ENCODE data around the gene WNT3. TPM values are rescaled to one million over a fixed set of nuclear protein-coding genes. Genes with fewer than 3 reads are reported as not detected.
"Not testable (repeated sequence)": the region's sequence is repeated elsewhere in the genome, so short reads cannot be mapped to it uniquely, and the experiment has no call there.

Gene WNT3
- total and polyA plus RNA-seq, 4 donors = 0.15 to 1.0 (median 0.67) TPM

DNA sequence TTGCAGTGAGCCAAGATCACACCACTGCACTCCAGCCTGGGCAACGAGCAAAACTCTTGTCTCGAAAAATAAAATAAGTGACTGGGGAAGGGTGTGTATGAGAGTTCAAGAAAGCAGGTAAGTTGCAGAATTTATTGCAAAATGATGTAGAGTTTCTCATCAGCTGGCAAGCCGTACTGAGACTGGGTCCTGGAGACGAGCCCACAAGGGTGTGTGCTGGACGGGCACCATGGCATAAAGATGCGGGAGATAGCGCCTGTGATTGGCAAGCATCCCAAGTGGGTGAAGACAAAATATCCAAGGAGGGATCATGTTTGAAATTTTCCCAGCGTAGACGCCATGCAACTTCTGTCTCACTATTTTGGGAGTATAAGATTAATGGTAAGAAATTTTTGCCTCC is 59.4 kb downstream of the WNT3 start:
- H3K4me3 ChIP-seq (ENCODE audit: low read length in 2 of 2) = no peak overlapping the region
- no peak overlapping the region for H3K27ac ChIP-seq (ENCODE audit: low read depth in 1 of 2, low read length in 2 of 2)
- no peaks in the 10 kb centered on the region for H3K4me1 ChIP-seq (ENCODE audit: control insufficient read depth in 1 of 2, insufficient read depth in 2 of 2, low read length in 2 of 2)
- H3K9me3 ChIP-seq (ENCODE audit: control insufficient read depth, low read length) = no peaks in the 10 kb centered on the region
- H3K27me3 ChIP-seq (ENCODE audit: control insufficient read depth in 1 of 2, insufficient read depth in 2 of 2, low read length in 1 of 2) = no peaks in the 10 kb centered on the region
- intact Hi-C loops (cut with DNase I) = no loop called here
- no peak for ATAC-seq (ENCODE audit: low FRiP score)
- peaks cover 6 to 7% of the 10 kb centered on the region in 2 donors for H3K36me3 ChIP-seq (ENCODE audit: control insufficient read depth in 1 of 2, insufficient read depth in 2 of 2, low read length in 1 of 2)
- WGBS, 2 donors = 80 to 81% methylated on average over 9 of the region's 9 CpGs
- DNase-seq = no peak

DNA sequence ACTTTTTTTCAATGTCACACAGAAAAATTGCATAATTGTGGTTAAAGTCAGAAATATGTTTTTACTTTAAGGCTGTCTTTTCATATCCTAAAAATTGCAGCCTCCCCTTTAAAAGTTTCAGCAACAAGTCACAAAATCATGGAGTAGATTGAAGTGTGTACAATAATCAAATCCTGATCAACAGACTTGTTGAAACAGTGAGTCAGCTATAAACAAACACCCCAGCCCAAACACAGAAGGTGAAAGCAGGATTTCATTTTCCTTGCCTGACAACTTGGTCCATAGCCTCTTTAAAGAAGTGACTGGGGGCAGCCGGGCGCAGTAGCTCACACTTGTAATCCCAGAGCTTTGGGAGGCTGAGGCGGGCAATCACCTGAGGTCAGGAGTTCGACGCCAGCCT is 59.9 kb downstream of the WNT3 start:
- Histone ChIP-seq H3K27ac (ENCODE audit: low read depth in 1 of 2, low read length in 2 of 2) (no peak overlapping the region), H3K27me3 (ENCODE audit: control insufficient read depth in 1 of 2, insufficient read depth in 2 of 2, low read length in 1 of 2) (no peaks in the 10 kb centered on the region), H3K4me3 (ENCODE audit: low read length in 2 of 2) (no peak overlapping the region), H3K36me3 (ENCODE audit: control insufficient read depth in 1 of 2, insufficient read depth in 2 of 2, low read length in 1 of 2) (peaks cover 6 to 8% of the 10 kb centered on the region in 2 donors), H3K4me1 (ENCODE audit: control insufficient read depth in 1 of 2, insufficient read depth in 2 of 2, low read length in 2 of 2) (no peaks in the 10 kb centered on the region), H3K9me3 (ENCODE audit: control insufficient read depth, low read length) (no peaks in the 10 kb centered on the region)
- WGBS, 2 donors = 96 to 97% methylated on average over 5 of the region's 5 CpGs
- no peak for DNase-seq
- intact Hi-C loops (cut with DNase I) = no loop called here
- no peak for ATAC-seq (ENCODE audit: low FRiP score)

DNA sequence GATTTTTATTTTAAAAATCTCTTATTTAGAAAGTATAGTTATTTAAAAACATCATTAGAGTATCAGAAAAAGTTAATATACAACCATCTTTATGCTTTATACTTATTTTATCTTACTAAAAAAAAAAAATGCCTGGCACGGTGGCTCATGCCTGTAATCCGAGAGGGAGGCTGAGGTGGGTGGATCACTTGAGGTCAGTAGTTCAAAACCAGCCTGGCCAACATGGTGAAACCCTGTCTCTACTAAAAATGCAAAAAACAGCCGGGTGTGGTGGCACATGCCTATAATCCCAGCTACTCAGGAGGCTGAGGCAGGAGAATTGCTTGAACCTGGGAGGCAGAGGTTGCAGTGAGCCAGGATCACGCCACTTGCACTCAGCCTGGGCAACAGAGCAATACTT is 60.9 kb downstream of the WNT3 start:
- DNase-seq; ATAC-seq (ENCODE audit: low FRiP score); intact Hi-C loops (cut with DNase I): not testable (repeated sequence)

DNA sequence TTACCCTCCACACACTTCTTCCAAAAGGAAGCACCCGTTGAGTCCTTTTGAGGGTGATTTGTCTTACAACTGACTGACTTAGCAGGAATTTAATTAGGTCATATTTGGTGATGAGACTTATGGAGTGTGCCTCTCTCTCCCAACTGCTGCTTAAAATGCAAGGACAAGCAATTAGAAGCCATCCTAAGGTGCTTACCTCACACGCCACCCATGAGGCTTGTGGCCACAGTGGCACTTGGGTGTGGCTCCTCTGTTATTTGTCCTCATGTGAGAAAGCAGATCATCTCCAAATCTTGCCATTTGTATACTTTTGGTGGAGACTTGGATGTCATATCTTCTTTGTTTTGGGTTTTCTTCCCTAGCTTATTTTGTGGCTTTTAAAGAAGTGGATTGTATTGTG is 61.6 kb downstream of the WNT3 start:
- H3K4me1 ChIP-seq (ENCODE audit: control insufficient read depth in 1 of 2, insufficient read depth in 2 of 2, low read length in 2 of 2) = no peaks in the 10 kb centered on the region
- H3K27ac ChIP-seq (ENCODE audit: low read depth in 1 of 2, low read length in 2 of 2) = no peak overlapping the region
- H3K4me3 ChIP-seq (ENCODE audit: low read length in 2 of 2) = no peak overlapping the region
- ATAC-seq (ENCODE audit: low FRiP score) (no peak), DNase-seq (no peak)
- WGBS, 2 donors = 84 to 91% methylated on average over 2 of the region's 2 CpGs
- no peaks in the 10 kb centered on the region for H3K9me3 ChIP-seq (ENCODE audit: control insufficient read depth, low read length)
- intact Hi-C loops (cut with DNase I) = no loop called here
- H3K27me3 ChIP-seq (ENCODE audit: control insufficient read depth in 1 of 2, insufficient read depth in 2 of 2, low read length in 1 of 2) = no peaks in the 10 kb centered on the region
- H3K36me3 ChIP-seq (ENCODE audit: control insufficient read depth in 1 of 2, insufficient read depth in 2 of 2, low read length in 1 of 2) = peaks cover 6 to 8% of the 10 kb centered on the region in 2 donors

More for the DNA sequence above, 60.9 kb downstream of the WNT3 start:
- 74 to 77% methylated on average over 4 of the region's 4 CpGs for WGBS, 2 donors
- H3K9me3 ChIP-seq (ENCODE audit: control insufficient read depth, low read length); H3K4me1 ChIP-seq (ENCODE audit: control insufficient read depth in 1 of 2, insufficient read depth in 2 of 2, low read length in 2 of 2); H3K4me3 ChIP-seq (ENCODE audit: low read length in 2 of 2); H3K36me3 ChIP-seq (ENCODE audit: control insufficient read depth in 1 of 2, insufficient read depth in 2 of 2, low read length in 1 of 2); H3K27me3 ChIP-seq (ENCODE audit: control insufficient read depth in 1 of 2, insufficient read depth in 2 of 2, low read length in 1 of 2); H3K27ac ChIP-seq (ENCODE audit: low read depth in 1 of 2, low read length in 2 of 2): not testable (repeated sequence)

DNA sequence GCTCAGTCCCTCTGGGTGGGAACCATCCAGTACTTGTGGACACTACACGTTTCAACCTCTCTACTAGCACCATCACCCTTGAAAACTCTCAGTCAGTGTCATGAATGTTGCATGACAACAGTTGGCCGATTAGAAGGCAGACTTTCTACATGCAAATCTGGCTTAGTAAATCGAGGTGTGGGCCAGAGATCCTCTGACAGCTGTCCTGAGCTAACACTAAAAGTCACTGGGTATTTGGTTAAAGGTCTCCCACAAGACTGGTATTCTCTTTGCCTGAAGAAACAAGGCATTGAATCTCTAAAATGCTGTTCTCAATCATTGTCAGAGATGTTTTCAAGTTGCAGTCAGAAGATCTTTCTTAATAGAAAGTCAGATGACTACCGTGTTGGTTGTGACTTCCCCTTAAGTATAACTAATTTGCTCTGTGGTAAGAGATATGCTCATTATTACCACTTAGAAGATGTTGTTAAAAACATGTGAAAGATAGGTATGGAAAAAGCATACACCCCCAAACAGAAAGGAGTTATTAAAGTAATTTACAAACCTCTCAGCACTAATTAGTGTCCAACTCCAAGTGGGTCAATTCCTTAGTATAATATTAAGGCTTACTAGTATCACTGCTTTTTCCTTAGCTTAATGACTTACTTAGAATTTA is 62.3 kb downstream of the WNT3 start:
- Histone ChIP-seq H3K27ac (ENCODE audit: low read depth in 1 of 2, low read length in 2 of 2) (no peak overlapping the region), H3K36me3 (ENCODE audit: control insufficient read depth in 1 of 2, insufficient read depth in 2 of 2, low read length in 1 of 2) (peaks cover 8% of the 10 kb centered on the region in 2 donors), H3K27me3 (ENCODE audit: control insufficient read depth in 1 of 2, insufficient read depth in 2 of 2, low read length in 1 of 2) (no peaks in the 10 kb centered on the region), H3K4me1 (ENCODE audit: control insufficient read depth in 1 of 2, insufficient read depth in 2 of 2, low read length in 2 of 2) (no peaks in the 10 kb centered on the region), H3K4me3 (ENCODE audit: low read length in 2 of 2) (no peak overlapping the region), H3K9me3 (ENCODE audit: control insufficient read depth, low read length) (no peaks in the 10 kb centered on the region)
- intact Hi-C loops (cut with DNase I) = no loop called here
- no peak for ATAC-seq (ENCODE audit: low FRiP score)
- WGBS, 2 donors = 76 to 81% methylated on average over 4 of the region's 4 CpGs
- DNase-seq = no peak

DNA sequence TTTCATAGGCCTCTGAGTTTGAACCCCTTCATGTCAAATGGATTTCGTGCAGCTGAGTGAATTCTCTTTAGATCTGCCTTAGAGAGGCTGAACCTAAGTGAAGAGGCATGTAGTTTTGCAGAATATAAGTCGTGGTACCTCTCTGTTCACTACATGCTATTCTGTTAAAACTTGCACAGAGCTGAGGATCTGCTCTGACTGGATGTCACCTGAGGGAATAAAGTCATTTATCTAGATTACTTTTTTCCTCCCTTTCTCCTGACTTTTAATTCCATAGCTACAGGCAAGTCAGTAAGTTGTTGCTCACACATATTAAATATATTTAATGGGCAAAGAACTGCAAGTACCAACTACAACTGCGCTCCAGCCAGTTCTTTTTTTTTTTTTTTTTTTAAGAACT is 64.7 kb downstream of the WNT3 start:
- Histone ChIP-seq H3K9me3 (ENCODE audit: control insufficient read depth, low read length) (no peaks in the 10 kb centered on the region), H3K4me1 (ENCODE audit: control insufficient read depth in 1 of 2, insufficient read depth in 2 of 2, low read length in 2 of 2) (no peaks in the 10 kb centered on the region), H3K27ac (ENCODE audit: low read depth in 1 of 2, low read length in 2 of 2) (no peak overlapping the region), H3K4me3 (ENCODE audit: low read length in 2 of 2) (no peak overlapping the region), H3K27me3 (ENCODE audit: control insufficient read depth in 1 of 2, insufficient read depth in 2 of 2, low read length in 1 of 2) (no peaks in the 10 kb centered on the region), H3K36me3 (ENCODE audit: control insufficient read depth in 1 of 2, insufficient read depth in 2 of 2, low read length in 1 of 2) (peaks cover 8% of the 10 kb centered on the region in 2 donors)
- intact Hi-C loops (cut with DNase I) = no loop called here
- ATAC-seq (ENCODE audit: low FRiP score) = no peak
- WGBS, 2 donors = 89% methylated on average over 3 of the region's 3 CpGs
- DNase-seq = no peak

DNA sequence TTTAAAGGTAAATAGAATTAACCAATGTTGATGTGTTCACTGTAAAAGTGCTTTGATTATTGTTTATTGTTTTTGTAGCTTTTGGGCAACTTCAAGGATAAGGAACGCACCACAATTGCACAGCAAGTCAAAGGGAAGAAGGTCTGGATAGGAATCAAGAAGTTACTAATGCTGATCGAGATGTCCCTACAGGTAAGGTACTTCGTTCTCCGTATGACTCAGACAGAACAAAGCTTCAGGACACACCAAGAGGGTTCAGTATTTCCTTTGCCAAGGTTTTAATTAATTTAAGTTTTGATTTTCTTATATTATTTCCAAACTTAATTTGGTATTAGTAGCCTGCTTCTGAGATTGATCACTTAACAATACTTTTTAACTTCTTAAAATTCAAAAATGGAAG is 67.1 kb downstream of the WNT3 start:
- no peaks in the 10 kb centered on the region for H3K27me3 ChIP-seq (ENCODE audit: control insufficient read depth in 1 of 2, insufficient read depth in 2 of 2, low read length in 1 of 2)
- ATAC-seq (ENCODE audit: low FRiP score) = no peak
- H3K36me3 ChIP-seq (ENCODE audit: control insufficient read depth in 1 of 2, insufficient read depth in 2 of 2, low read length in 1 of 2) = peaks cover 5 to 8% of the 10 kb centered on the region in 2 donors

DNA sequence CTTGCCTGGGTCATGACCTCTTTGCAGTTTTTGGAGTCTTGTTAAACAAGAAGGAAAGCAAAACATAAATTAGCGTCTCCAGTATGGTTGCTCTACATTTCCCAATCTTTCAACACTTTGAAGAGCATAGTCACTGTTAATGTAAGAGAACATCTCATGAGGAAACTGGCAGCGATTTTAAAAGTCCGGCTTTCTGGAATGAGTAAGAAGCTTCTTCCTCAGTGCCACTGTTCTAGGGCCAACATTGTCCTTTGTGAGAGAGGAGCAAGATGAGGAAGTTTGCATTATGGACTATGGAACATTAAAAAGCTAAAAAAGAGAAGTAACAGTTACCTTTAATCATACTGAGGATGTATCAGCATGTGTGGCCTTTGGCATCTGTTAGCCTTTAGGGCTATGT is 73.1 kb downstream of the WNT3 start:
- Histone ChIP-seq H3K27ac (ENCODE audit: low read depth in 1 of 2, low read length in 2 of 2) (no peak overlapping the region), H3K27me3 (ENCODE audit: control insufficient read depth in 1 of 2, insufficient read depth in 2 of 2, low read length in 1 of 2) (no peaks in the 10 kb centered on the region), H3K9me3 (ENCODE audit: control insufficient read depth, low read length) (no peaks in the 10 kb centered on the region), H3K36me3 (ENCODE audit: control insufficient read depth in 1 of 2, insufficient read depth in 2 of 2, low read length in 1 of 2) (no peaks in the 10 kb centered on the region), H3K4me1 (ENCODE audit: control insufficient read depth in 1 of 2, insufficient read depth in 2 of 2, low read length in 2 of 2) (no peaks in the 10 kb centered on the region), H3K4me3 (ENCODE audit: low read length in 2 of 2) (no peak overlapping the region)
- ATAC-seq (ENCODE audit: low FRiP score) (no peak), DNase-seq (no peak)
- 61 to 72% methylated on average over 3 of the region's 3 CpGs for WGBS, 2 donors
- intact Hi-C loops (cut with DNase I) = no loop called here

More for the DNA sequence above, 67.1 kb downstream of the WNT3 start:
- Histone ChIP-seq H3K27ac (ENCODE audit: low read depth in 1 of 2, low read length in 2 of 2) (no peak overlapping the region), H3K4me3 (ENCODE audit: low read length in 2 of 2) (no peak overlapping the region), H3K9me3 (ENCODE audit: control insufficient read depth, low read length) (no peaks in the 10 kb centered on the region), H3K4me1 (ENCODE audit: control insufficient read depth in 1 of 2, insufficient read depth in 2 of 2, low read length in 2 of 2) (no peaks in the 10 kb centered on the region)
- 96 to 97% methylated on average over 4 of the region's 4 CpGs for WGBS, 2 donors
- intact Hi-C loops (cut with DNase I) = no loop called here
- no peak for DNase-seq

DNA sequence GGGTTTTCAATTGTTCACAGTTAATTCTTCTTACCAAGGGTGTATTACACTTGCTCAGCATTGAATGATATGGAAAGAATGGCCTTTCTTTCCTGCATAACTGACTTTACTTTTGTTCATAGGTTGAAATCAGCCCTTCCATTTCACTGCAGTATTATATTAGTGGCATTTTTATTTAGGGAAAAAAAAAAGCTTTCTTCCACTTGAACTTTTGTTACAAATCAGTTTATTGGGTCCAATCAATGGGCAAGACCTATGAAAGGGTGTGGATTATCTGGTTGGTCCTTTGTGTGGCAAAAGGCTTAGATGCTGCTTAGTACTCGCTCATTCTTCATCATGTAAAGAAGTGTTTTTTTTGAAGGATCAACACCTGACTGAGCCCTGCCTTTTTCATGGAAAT is 74.1 kb downstream of the WNT3 start:
- no peaks in the 10 kb centered on the region for H3K9me3 ChIP-seq (ENCODE audit: control insufficient read depth, low read length)
- intact Hi-C loops (cut with DNase I) = no loop called here

More for the DNA sequence above, 74.1 kb downstream of the WNT3 start:
- H3K36me3 ChIP-seq (ENCODE audit: control insufficient read depth in 1 of 2, insufficient read depth in 2 of 2, low read length in 1 of 2) = no peaks in the 10 kb centered on the region
- H3K4me3 ChIP-seq (ENCODE audit: low read length in 2 of 2) = no peak overlapping the region
- no peaks in the 10 kb centered on the region for H3K4me1 ChIP-seq (ENCODE audit: control insufficient read depth in 1 of 2, insufficient read depth in 2 of 2, low read length in 2 of 2)
- H3K27ac ChIP-seq (ENCODE audit: low read depth in 1 of 2, low read length in 2 of 2) = no peak overlapping the region
- H3K27me3 ChIP-seq (ENCODE audit: control insufficient read depth in 1 of 2, insufficient read depth in 2 of 2, low read length in 1 of 2) = no peaks in the 10 kb centered on the region
- WGBS, 2 donors = 96 to 97% methylated on average over 1 of the region's 1 CpG
- ATAC-seq (ENCODE audit: low FRiP score) = no peak
- DNase-seq = no peak

All from aorta (tissue), 5 donors.